ENCODE results near the gene ZBTB40.

DNA sequence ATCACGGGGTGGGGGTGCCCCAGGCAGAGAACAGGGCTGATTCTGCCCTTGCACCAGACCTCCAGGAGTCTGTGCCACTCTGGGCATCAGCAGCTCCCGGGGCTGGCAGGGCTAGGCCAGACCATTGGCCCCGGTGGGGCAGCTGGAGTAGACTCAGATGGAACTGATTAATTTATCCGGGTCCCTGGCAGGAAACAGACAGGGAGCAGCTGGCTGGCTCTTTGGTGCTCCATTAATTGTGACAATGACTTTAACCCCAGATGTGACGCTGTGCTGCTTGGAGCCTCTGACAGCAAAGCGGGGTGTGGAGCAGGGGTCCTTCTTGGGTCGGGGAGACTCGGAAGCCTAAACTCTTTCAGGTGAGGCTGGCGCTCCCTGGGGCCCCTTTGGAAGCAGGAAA, 121.2 kb downstream of the ZBTB40 start:
- TF ChIP-seq, protein P1, sequence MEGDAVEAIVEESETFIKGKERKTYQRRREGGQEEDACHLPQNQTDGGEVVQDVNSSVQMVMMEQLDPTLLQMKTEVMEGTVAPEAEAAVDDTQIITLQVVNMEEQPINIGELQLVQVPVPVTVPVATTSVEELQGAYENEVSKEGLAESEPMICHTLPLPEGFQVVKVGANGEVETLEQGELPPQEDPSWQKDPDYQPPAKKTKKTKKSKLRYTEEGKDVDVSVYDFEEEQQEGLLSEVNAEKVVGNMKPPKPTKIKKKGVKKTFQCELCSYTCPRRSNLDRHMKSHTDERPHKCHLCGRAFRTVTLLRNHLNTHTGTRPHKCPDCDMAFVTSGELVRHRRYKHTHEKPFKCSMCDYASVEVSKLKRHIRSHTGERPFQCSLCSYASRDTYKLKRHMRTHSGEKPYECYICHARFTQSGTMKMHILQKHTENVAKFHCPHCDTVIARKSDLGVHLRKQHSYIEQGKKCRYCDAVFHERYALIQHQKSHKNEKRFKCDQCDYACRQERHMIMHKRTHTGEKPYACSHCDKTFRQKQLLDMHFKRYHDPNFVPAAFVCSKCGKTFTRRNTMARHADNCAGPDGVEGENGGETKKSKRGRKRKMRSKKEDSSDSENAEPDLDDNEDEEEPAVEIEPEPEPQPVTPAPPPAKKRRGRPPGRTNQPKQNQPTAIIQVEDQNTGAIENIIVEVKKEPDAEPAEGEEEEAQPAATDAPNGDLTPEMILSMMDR (IDR thresholded peaks at IDR 0.05; ENCODE audit: low read depth, low read length), result no peak
- TF ChIP-seq EZH2phosphoT487 (IDR thresholded peaks at IDR 0.05; ENCODE audit: low read depth), result no peak

All from OCI-LY3 (cell line).